ENCODE results near the gene PDGFD.

PDGFD gene

GRCh38 chr11:103883856-103884255, 280.1 kb downstream of the PDGFD start:
- DNase-seq (ENCODE audit: low read depth): no peak

- no peak for DNase-seq (ENCODE audit: low read depth)
Observed at GRCh38 chr11:103883291-103883690, 280.7 kb downstream of the PDGFD start.

DNA sequence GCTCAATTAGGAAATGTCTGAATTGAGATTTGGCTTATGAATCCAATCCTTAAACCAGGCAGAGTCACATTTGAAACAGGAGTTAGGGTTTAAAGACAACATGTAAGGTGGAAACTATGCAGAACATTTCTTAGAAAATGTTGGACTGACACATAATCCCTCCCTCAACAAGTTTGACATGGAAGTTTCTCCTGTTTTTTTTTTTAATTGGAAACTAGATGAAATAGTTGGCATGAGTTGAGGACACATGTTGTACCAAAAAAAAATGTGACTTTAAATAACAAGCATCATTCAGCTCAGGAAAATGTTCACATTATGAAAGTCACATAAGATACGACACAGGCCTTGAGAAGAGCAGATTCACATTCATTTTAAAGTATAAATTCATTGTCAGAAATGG, 282.4 kb downstream of the PDGFD start:
- no peak for DNase-seq (ENCODE audit: low read depth)

DNA sequence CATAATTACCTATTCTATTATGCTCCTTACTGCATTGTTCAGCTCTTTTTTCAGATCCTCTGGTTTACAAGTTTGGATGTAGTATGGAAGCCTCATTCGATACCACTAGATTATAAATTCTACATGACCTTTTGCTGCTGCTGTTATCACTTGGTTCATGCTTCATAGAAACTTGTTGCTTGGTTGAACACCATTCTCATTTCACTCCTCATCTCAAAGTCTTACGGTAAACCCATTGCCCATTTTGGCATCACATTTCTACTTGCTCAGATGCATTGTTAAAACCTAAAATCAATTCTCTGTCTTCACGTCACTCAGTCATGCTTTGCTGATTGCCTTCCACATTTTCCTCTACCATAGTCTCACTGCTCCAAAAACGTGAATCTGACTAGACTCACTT, 283.0 kb downstream of the PDGFD start:
- no peak for DNase-seq (ENCODE audit: low read depth)

- DNase-seq (ENCODE audit: low read depth): no peak
Observed at GRCh38 chr11:103878646-103879045, 285.3 kb downstream of the PDGFD start.

- no peak for DNase-seq (ENCODE audit: low read depth)
Observed at GRCh38 chr11:103877221-103877620, 286.7 kb downstream of the PDGFD start.

GRCh38 chr11:103875855-103876510, 288.0 kb downstream of the PDGFD start:
- no peak for DNase-seq (ENCODE audit: low read depth)

- DNase-seq (ENCODE audit: low read depth): no peak
Observed at GRCh38 chr11:103872748-103873147, 291.2 kb downstream of the PDGFD start.

DNA sequence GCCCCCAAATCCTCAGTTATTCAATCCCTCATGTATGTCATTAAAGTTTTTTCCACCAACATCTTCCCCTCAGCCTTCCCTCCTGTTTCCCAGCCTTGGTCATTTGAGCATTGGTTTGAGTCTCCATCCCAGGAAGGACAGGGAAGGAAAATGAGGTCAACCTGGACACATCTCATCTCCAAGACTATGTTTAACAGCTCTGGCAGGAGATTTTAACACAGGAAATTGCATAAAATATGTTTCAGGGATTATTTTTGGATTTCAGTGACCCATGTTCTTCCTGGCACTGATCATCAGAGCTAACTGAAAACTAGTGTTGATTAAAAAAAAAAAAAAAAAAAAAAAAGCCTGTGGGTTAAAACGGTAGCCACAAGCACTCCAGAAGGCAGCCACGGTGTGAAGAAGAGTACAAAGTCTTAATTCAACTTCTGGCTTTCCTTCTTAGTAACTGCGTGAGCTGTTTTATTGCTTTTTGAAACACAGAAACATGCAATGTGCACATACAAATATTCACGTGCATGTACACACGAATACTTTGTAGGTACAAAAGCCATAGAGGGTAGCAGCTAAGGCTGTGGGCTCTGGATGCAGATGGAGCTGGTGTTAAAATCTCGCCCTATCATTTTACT, 291.9 kb downstream of the PDGFD start:
- no peak for DNase-seq (ENCODE audit: low read depth)

- DNase-seq (ENCODE audit: low read depth): no peak
Observed at GRCh38 chr11:103870821-103871309, 293.1 kb downstream of the PDGFD start.

DNA sequence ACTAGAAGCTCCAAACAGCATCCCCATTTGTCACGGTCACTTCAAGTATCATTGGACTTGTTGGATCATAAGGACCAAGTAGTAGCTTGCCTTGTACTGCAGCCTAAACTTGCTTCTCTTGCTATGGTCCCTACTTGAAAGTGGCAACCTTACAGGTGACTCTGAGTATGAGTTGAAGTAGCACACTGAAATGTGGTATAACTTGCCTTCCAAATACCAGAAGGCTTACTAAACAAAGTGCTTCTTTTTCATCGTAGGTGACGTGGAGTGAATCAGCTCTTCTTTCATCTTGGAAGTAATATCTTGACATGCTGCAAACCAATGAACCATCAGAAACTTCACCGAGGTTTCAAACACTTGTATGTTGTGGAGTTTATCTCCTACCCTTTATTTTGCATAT, 296.5 kb downstream of the PDGFD start:
- no peak for DNase-seq (ENCODE audit: low read depth)

GRCh38 chr11:103863497-103863896, 300.4 kb downstream of the PDGFD start:
- DNase-seq (ENCODE audit: low read depth): no peak

DNA sequence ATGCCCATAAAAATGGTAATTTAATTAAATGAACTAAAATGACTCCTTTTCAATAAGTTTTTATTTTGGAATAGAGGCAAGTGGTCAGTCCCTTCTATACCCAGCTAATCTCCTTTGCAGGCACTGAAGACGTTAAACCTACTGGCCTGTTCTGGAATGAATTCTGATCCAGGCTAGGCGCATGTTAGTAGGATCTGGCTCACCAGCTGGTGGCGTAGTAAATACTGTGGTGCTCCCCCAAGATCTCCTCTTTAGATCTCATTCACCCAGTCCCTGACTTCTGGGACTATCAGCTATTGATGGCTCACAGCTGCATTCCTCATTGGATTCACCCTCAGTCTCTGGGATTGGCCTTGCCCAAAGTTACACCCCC, 301.2 kb downstream of the PDGFD start:
- DNase-seq (ENCODE audit: low read depth): no peak

GRCh38 chr11:103862094-103862801, 301.7 kb downstream of the PDGFD start:
- DNase-seq (ENCODE audit: low read depth): no peak

Measured in activated T-cell treated with anti-CD3 and anti-CD28 coated beads for 1 hour (primary cell).